GM21447 (cell line): ENCODE results near the gene PCDHGA9.
"Not testable (repeated sequence)": the region's sequence is repeated elsewhere in the genome, so short reads cannot be mapped to it uniquely, and the experiment has no call there.

Experiments
- ATAC-seq: cut with Tn5 transposase; IDR thresholded peaks from one replicate; pipeline ENCODE4 v1.9.1; 2021; ENCODE audit not compliant: unreplicated experiment

The PCDHGA9 gene

DNA sequence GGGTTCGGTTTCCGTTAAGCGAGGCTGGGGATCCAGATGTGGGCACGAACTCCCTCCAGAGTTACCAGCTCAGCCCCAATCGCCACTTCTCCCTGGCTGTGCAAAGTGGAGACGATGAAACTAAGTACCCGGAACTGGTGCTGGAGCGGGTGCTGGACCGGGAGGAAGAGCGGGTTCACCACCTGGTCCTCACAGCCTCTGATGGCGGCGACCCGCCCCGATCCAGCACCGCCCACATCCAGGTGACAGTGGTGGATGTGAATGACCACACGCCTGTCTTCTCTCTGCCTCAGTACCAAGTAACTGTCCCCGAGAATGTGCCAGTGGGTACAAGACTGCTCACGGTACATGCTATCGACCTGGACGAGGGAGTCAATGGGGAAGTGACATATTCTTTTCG lies 19.2 kb upstream of the PCDHGA9 start:
- no peak for ATAC-seq

DNA sequence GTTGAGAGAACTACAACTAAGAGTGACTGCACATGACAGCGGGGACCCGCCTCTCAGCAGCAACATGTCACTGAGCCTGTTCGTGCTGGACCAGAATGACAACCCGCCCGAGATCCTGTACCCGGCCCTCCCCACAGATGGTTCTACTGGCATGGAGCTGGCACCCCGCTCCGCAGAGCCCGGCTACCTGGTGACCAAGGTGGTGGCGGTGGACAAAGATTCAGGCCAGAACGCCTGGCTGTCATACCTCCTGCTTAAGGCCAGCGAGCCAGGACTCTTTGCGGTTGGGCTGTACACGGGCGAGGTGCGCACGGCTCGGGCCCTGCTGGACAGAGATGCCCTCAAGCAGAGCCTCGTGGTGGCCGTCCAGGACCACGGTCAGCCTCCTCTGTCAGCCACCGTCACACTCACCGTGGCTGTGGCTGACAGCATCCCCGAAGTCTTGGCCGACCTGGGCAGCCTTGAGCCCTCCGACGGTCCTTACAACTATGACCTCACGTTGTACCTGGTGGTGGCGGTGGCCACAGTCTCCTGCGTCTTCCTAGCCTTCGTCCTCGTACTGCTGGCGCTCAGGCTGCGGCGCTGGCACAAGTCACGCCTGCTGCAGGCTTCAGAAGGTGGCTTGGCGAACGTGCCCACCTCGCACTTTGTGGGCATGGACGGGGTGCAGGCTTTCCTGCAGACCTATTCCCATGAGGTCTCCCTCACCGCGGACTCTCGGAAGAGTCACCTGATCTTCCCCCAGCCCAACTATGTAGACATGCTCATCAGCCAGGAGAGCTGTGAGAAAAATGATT lies 17.9 kb upstream of the PCDHGA9 start:
- no peak for ATAC-seq

- not testable (repeated sequence) for ATAC-seq
Observed at GRCh38 chr5:141387557-141388311, 14.8 kb upstream of the PCDHGA9 start, which contains the start of gene PCDHGB4. Gene PCDHGB4, plus strand, starts transcription at chr5:141387698. Its CDS starts 187 bp downstream, at chr5:141387885.

DNA sequence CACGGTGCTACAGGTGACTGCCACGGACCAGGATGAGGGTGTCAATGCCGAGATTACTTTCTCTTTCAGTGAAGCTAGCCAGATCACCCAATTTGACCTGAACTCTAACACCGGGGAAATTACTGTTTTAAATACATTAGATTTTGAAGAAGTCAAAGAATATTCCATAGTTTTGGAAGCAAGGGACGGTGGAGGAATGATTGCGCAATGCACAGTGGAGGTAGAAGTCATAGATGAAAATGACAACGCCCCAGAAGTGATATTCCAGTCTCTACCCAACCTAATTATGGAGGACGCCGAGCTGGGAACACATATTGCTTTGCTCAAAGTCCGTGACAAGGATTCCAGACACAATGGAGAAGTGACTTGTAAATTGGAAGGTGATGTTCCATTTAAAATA lies 13.9 kb upstream of the PCDHGA9 start:
- no peak for ATAC-seq

DNA sequence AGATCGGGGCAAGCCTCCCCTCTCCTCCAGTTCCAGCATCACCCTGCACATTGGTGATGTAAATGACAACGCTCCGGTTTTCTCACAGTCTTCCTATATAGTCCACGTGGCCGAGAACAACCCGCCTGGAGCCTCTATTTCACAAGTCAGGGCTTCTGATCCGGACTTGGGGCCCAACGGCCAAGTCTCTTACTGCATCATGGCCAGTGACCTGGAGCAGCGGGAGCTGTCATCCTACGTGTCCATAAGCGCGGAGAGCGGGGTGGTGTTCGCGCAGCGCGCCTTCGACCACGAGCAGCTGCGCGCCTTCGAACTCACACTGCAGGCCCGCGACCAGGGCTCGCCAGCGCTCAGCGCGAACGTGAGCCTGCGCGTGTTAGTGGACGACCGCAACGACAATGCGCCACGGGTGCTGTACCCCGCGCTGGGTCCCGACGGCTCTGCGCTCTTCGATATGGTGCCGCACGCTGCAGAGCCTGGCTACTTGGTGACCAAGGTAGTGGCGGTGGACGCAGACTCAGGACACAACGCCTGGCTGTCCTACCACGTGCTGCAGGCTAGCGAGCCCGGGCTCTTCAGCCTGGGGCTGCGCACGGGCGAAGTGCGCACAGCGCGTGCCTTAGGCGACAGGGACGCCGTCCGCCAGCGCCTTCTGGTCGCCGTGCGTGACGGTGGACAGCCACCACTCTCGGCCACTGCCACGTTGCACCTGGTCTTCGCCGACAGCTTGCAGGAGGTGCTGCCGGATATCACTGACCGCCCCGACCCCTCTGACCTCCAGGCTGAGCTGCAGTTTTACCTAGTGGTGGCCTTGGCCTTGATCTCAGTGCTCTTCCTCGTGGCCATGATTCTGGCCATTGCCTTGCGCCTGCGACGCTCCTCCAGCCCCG lies 13.2 kb upstream of the PCDHGA9 start:
- no peak for ATAC-seq

GRCh38 chr5:141392429-141393198 lies 10.0 kb upstream of the PCDHGA9 start, which contains the start of gene PCDHGA8:
Gene PCDHGA8, plus strand, starts transcription at chr5:141392633. Its CDS starts 181 bp downstream, at chr5:141392814.
- no peak for ATAC-seq

DNA sequence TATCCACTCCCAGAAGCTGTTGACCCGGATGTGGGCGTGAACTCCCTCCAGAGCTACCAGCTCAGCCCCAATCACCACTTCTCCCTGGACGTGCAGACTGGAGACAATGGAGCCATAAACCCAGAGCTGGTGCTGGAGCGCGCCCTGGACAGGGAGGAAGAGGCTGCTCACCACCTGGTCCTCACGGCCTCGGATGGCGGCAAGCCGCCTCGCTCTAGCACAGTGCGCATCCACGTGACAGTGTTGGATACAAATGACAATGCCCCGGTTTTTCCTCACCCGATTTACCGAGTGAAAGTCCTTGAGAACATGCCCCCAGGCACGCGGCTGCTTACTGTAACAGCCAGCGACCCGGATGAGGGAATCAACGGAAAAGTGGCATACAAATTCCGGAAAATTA lies 9.3 kb upstream of the PCDHGA9 start:
- no peak for ATAC-seq

- ATAC-seq = not testable (repeated sequence)
Observed at GRCh38 chr5:141394401-141395187, 8.0 kb upstream of the PCDHGA9 start.

- ATAC-seq = peak; percentile 73
Observed at GRCh38 chr5:141397756-141398551, 4.6 kb upstream of the PCDHGA9 start, which contains the start of gene PCDHGB5. Gene PCDHGB5, plus strand, starts transcription at chr5:141397947. Its CDS starts 181 bp downstream, at chr5:141398128.

DNA sequence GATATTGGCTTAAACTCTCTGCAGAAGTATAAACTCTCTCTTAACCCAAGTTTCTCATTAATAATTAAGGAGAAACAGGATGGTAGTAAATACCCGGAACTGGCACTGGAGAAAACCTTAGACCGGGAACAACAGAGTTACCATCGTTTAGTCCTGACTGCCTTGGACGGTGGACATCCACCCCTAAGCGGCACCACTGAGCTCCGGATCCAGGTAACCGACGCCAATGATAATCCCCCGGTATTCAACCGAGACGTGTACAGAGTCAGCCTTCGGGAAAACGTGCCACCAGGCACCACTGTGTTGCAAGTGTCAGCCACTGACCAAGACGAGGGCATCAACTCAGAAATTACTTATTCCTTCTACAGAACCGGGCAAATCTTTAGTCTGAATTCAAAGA lies 4.0 kb upstream of the PCDHGA9 start:
- ATAC-seq = no peak

- ATAC-seq = no peak
Observed at GRCh38 chr5:141399555-141400258, 2.9 kb upstream of the PCDHGA9 start.

DNA sequence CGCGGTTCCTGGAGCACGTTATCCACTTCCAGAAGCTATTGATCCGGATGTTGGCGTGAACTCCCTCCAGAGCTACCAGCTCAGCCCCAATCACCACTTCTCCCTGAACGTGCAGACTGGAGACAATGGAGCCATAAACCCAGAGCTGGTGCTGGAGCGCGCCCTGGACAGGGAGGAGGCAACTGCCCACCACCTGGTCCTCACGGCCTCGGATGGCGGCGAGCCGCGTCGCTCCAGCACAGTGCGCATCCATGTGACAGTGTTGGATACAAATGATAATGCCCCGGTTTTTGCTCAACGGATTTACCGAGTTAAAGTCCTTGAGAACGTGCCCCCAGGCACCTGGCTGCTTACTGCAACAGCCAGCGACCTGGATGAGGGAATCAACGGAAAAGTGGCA lies 809 bp downstream of the PCDHGA9 start:
- no peak for ATAC-seq

- ATAC-seq = not testable (repeated sequence)
Observed at GRCh38 chr5:141407790-141408505, 5.4 kb downstream of the PCDHGA9 start, which contains the start of gene PCDHGB6. Gene PCDHGB6, plus strand, starts transcription at chr5:141408021. Its CDS starts 182 bp downstream, at chr5:141408203.

DNA sequence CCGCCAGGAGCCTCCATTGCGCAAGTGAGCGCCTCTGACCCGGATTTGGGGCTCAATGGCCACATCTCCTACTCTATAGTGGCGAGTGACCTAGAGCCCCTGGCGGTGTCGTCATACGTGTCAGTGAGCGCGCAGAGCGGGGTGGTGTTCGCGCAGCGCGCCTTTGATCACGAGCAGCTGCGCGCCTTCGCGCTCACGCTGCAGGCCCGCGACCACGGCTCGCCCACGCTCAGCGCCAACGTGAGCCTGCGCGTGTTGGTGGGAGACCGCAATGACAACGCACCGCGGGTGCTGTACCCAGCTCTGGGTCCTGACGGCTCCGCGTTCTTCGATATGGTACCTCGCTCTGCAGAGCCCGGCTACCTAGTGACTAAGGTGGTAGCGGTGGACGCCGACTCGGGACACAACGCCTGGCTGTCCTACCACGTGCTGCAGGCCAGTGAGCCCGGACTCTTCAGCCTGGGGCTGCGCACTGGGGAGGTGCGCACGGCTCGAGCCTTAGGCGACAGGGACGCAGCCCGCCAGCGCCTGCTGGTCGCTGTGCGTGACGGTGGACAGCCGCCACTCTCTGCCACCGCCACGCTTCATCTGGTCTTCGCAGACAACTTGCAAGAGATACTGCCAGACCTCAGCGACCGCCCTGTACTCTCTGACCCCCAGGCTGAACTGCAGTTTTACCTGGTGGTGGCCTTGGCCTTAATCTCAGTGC lies 7.2 kb downstream of the PCDHGA9 start:
- ATAC-seq = no peak

- ATAC-seq = no peak
Observed at GRCh38 chr5:141411575-141411974, 9.0 kb downstream of the PCDHGA9 start.

DNA sequence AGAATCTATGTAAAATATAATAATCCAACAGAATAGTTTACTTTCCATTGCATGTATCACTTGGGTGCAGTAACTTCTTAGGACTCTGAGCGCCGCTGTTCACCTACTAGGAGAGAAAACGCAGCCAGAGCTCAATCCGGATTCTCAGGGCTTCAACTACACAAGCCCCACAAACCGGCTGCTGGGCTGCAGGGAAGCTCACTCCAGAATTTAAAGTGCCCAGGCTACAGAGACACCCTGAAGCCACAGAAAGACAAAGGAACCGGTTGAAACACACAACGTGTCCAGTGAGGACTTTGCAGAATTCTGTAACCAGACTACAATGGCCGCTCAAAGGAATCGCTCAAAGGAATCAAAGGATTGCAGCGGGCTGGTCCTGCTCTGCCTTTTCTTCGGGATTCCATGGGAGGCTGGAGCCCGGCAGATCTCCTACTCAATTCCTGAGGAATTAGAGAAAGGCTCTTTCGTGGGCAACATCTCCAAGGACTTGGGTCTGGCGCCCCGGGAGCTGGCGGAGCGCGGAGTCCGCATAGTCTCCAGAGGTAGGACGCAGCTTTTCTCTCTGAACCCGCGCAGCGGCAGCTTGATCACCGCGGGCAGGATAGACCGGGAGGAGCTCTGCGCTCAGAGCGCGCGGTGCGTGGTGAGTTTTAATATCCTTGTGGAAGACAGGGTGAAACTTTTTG lies 10.4 kb downstream of the PCDHGA9 start, which contains the start of gene PCDHGA10:
Gene PCDHGA10, plus strand, starts transcription at position 134 of the 686 bp plus-strand sequence. Its CDS starts 189 bp downstream, at position 323.
- peak; percentile 70 for ATAC-seq
